ENCODE measurements around the gene PAPPA2.

PAPPA2 gene

GRCh38 chr1:176466514-176466913, 3.5 kb downstream of the PAPPA2 start:
- Mint-ChIP-seq H3K4me3 (no peak overlapping the region), H3K4me1 (ENCODE audit: low read depth) (no peaks in the 10 kb centered on the region), H3K27ac (no peak overlapping the region), H3K9me3 (no peaks in the 10 kb centered on the region), H3K27me3 (ENCODE audit: low read depth) (no peaks in the 10 kb centered on the region), H3K36me3 (ENCODE audit: low read depth) (no peaks in the 10 kb centered on the region)
- no peak for DNase-seq (ENCODE audit: low spot score)

DNA sequence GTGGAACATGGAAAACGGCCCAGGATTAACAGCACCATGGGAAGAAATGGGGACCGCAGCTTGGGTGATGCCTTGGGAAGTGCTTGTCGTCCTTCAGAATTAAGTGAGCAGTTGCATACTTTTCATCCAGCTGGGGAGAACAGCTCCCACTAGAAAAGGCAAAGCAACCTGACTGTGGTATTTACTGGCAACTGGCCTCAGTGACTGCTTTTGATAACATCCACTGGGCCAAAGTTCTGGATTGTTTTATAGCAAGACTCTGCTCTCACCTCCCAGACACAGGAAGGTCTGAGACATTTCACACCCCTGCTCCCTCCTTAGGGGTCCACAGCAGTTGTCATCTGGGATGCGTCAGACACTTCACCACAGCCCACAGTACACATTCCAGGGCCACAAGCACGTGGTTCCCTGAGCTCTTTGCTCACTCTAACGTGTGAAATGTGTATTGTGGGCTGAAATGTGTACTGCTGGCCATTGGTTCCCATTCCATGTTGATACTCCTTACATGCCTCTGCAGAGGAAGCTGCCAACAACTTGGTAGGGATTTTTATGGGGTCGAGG, 6.6 kb downstream of the PAPPA2 start:
- H3K4me1 Mint-ChIP-seq (ENCODE audit: low read depth), result no peaks in the 10 kb centered on the region
- H3K4me3 Mint-ChIP-seq, result no peak overlapping the region
- DNase-seq (ENCODE audit: low spot score), result no peak
- no peaks in the 10 kb centered on the region for H3K36me3 Mint-ChIP-seq (ENCODE audit: low read depth)
- H3K27ac Mint-ChIP-seq, result no peak overlapping the region
- no peaks in the 10 kb centered on the region for H3K9me3 Mint-ChIP-seq
- H3K27me3 Mint-ChIP-seq (ENCODE audit: low read depth), result no peaks in the 10 kb centered on the region

DNA sequence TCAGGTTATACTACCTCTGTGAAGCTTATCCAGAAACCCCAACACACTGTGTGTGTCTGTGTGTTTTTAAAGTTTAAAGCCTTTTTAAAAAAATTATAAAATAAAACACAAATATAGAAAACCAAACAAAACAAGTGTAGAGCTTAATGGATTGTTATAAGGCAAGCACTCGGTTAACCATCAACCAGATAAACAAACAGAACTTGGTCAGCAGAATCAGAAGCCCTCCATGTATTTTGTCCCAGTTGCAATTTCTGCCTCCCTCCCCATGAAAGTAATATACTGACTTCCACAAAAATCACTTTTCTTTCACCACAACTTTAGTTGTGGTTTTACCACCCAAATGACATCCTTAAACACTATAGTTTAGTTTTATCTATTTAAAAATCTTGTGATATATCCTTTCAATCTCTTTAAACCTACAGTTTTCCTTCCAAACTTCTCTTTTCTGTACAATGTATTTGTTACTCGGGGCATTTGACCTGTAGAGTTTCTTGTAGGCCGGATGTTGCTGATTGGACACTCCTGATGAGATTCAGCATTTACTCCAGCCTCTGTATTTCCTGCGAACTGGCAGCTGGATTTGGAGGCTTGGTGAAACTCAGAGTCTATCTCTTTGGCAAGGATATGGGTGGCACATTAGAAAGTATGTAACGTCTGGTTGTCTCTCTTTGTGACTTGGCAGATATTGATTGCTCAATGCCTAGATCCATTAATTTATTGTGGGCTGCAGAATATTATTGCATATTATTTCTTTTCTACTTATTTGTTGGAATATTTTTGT, 8.6 kb downstream of the PAPPA2 start:
- H3K4me3 Mint-ChIP-seq, result no peak overlapping the region
- no peak overlapping the region for H3K27ac Mint-ChIP-seq
- no peaks in the 10 kb centered on the region for H3K9me3 Mint-ChIP-seq
- no peaks in the 10 kb centered on the region for H3K27me3 Mint-ChIP-seq (ENCODE audit: low read depth)
- H3K4me1 Mint-ChIP-seq (ENCODE audit: low read depth), result no peaks in the 10 kb centered on the region
- H3K36me3 Mint-ChIP-seq (ENCODE audit: low read depth), result no peaks in the 10 kb centered on the region
- no peak for DNase-seq (ENCODE audit: low spot score)

DNA sequence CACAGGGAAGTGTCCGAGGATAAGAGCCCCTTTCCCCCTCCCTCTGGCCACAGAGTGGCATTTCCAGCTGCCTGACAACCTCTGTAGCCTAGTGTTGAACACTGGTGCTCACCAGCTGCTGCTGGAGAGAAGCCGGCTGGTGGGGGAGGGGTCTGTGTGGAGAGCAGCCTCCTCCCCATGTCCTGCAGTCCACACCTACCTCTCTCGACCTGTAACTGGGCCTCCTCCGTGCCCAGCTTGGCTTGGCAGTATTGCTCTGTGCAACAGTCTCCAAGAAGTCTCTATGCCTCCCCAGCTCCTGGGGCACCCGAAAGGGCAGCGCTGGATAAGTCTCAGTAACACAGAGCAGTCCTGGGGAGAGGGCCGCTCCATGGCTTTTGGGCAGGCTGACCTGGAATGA, 17.0 kb downstream of the PAPPA2 start:
- Mint-ChIP-seq H3K27ac (no peak overlapping the region), H3K4me1 (ENCODE audit: low read depth) (no peaks in the 10 kb centered on the region), H3K27me3 (ENCODE audit: low read depth) (no peaks in the 10 kb centered on the region), H3K4me3 (no peak overlapping the region), H3K36me3 (ENCODE audit: low read depth) (no peaks in the 10 kb centered on the region), H3K9me3 (no peaks in the 10 kb centered on the region)
- DNase-seq (ENCODE audit: low spot score), result no peak

- H3K27ac Mint-ChIP-seq, result no peak overlapping the region
- no peak overlapping the region for H3K4me3 Mint-ChIP-seq
- no peaks in the 10 kb centered on the region for H3K9me3 Mint-ChIP-seq
- no peaks in the 10 kb centered on the region for H3K36me3 Mint-ChIP-seq (ENCODE audit: low read depth)
- no peaks in the 10 kb centered on the region for H3K4me1 Mint-ChIP-seq (ENCODE audit: low read depth)
- no peaks in the 10 kb centered on the region for H3K27me3 Mint-ChIP-seq (ENCODE audit: low read depth)
- no peak for DNase-seq (ENCODE audit: low spot score)
Observed at GRCh38 chr1:176480750-176481149, 17.8 kb downstream of the PAPPA2 start.

GRCh38 chr1:176485083-176485482, 22.1 kb downstream of the PAPPA2 start:
- H3K27ac Mint-ChIP-seq, result no peak overlapping the region
- no peaks in the 10 kb centered on the region for H3K36me3 Mint-ChIP-seq (ENCODE audit: low read depth)
- no peaks in the 10 kb centered on the region for H3K27me3 Mint-ChIP-seq (ENCODE audit: low read depth)
- DNase-seq (ENCODE audit: low spot score), result no peak
- H3K4me3 Mint-ChIP-seq, result no peak overlapping the region
- no peaks in the 10 kb centered on the region for H3K4me1 Mint-ChIP-seq (ENCODE audit: low read depth)
- H3K9me3 Mint-ChIP-seq, result no peaks in the 10 kb centered on the region

DNA sequence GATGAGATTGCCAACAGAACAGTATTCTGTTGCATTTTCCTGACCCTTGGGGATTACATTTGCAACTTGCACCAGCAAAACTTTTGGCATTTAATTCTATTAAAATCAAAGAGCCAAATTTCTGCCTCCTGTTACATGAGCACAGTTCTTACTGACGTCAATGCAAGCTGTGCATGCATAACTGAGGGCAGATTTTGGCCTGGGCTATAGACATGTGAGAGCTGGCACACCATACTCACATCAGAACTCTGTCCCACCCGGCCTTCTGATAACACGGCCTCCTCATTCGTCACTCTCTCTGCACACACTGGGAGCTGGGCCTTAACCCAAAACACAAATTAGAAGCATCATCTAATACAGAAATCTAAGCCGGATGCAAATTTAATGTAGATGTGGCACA, 31.5 kb downstream of the PAPPA2 start:
- Mint-ChIP-seq H3K4me1 (ENCODE audit: low read depth) (no peaks in the 10 kb centered on the region), H3K27me3 (ENCODE audit: low read depth) (no peaks in the 10 kb centered on the region), H3K4me3 (no peak overlapping the region), H3K36me3 (ENCODE audit: low read depth) (no peaks in the 10 kb centered on the region), H3K9me3 (no peaks in the 10 kb centered on the region), H3K27ac (no peak overlapping the region)
- no peak for DNase-seq (ENCODE audit: low spot score)

GRCh38 chr1:176499671-176500070, 36.7 kb downstream of the PAPPA2 start:
- H3K4me1 Mint-ChIP-seq (ENCODE audit: low read depth), result no peaks in the 10 kb centered on the region
- no peaks in the 10 kb centered on the region for H3K9me3 Mint-ChIP-seq
- H3K36me3 Mint-ChIP-seq (ENCODE audit: low read depth), result no peaks in the 10 kb centered on the region
- H3K27me3 Mint-ChIP-seq (ENCODE audit: low read depth), result no peaks in the 10 kb centered on the region
- no peak overlapping the region for H3K4me3 Mint-ChIP-seq
- DNase-seq (ENCODE audit: low spot score), result no peak
- H3K27ac Mint-ChIP-seq, result no peak overlapping the region

- Mint-ChIP-seq H3K9me3 (no peaks in the 10 kb centered on the region), H3K4me3 (no peak overlapping the region), H3K27ac (no peak overlapping the region), H3K4me1 (ENCODE audit: low read depth) (no peaks in the 10 kb centered on the region), H3K36me3 (ENCODE audit: low read depth) (no peaks in the 10 kb centered on the region), H3K27me3 (ENCODE audit: low read depth) (no peaks in the 10 kb centered on the region)
- DNase-seq (ENCODE audit: low spot score), result no peak
Observed at GRCh38 chr1:176501599-176501998, 38.6 kb downstream of the PAPPA2 start.

- H3K27ac Mint-ChIP-seq, result no peak overlapping the region
- H3K9me3 Mint-ChIP-seq, result no peaks in the 10 kb centered on the region
- H3K27me3 Mint-ChIP-seq (ENCODE audit: low read depth), result no peaks in the 10 kb centered on the region
- H3K4me3 Mint-ChIP-seq, result no peak overlapping the region
- no peak for DNase-seq (ENCODE audit: low spot score)
- H3K4me1 Mint-ChIP-seq (ENCODE audit: low read depth), result no peaks in the 10 kb centered on the region
- H3K36me3 Mint-ChIP-seq (ENCODE audit: low read depth), result no peaks in the 10 kb centered on the region
Observed at GRCh38 chr1:176504848-176505553, 42.0 kb downstream of the PAPPA2 start.

- Mint-ChIP-seq H3K9me3 (no peaks in the 10 kb centered on the region), H3K36me3 (ENCODE audit: low read depth) (no peaks in the 10 kb centered on the region), H3K27ac (no peak overlapping the region), H3K4me1 (ENCODE audit: low read depth) (no peaks in the 10 kb centered on the region), H3K4me3 (no peak overlapping the region), H3K27me3 (ENCODE audit: low read depth) (no peaks in the 10 kb centered on the region)
- DNase-seq (ENCODE audit: low spot score), result no peak
Observed at GRCh38 chr1:176512966-176513365, 50.0 kb downstream of the PAPPA2 start.

DNA sequence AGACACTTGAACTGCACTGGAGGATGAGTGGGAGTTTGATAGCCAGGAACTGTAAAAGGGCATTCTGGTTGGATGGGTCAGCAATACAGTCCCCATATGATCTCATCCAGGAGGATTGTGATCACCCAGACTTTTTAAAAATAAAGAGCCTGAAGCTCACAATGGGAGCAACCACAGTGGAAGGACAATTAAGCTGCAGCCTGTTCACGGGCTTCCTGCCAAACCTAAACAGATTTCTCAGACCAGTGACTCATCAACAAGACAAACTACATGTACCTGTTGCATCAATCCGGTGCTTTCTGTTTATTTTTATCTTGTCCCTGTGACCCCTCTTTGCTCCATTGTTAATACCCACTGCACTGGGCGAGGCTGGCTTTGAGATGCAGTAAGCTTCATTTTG, 52.3 kb downstream of the PAPPA2 start:
- Mint-ChIP-seq H3K4me3 (no peak overlapping the region), H3K4me1 (ENCODE audit: low read depth) (no peaks in the 10 kb centered on the region), H3K27me3 (ENCODE audit: low read depth) (no peaks in the 10 kb centered on the region), H3K9me3 (no peaks in the 10 kb centered on the region), H3K36me3 (ENCODE audit: low read depth) (no peaks in the 10 kb centered on the region), H3K27ac (no peak overlapping the region)
- DNase-seq (ENCODE audit: low spot score), result no peak

GRCh38 chr1:176517484-176517883, 54.5 kb downstream of the PAPPA2 start:
- H3K9me3 Mint-ChIP-seq, result no peaks in the 10 kb centered on the region
- H3K36me3 Mint-ChIP-seq (ENCODE audit: low read depth), result no peaks in the 10 kb centered on the region
- H3K27ac Mint-ChIP-seq, result no peak overlapping the region
- H3K4me3 Mint-ChIP-seq, result no peak overlapping the region
- no peaks in the 10 kb centered on the region for H3K27me3 Mint-ChIP-seq (ENCODE audit: low read depth)
- no peaks in the 10 kb centered on the region for H3K4me1 Mint-ChIP-seq (ENCODE audit: low read depth)
- no peak for DNase-seq (ENCODE audit: low spot score)

DNA sequence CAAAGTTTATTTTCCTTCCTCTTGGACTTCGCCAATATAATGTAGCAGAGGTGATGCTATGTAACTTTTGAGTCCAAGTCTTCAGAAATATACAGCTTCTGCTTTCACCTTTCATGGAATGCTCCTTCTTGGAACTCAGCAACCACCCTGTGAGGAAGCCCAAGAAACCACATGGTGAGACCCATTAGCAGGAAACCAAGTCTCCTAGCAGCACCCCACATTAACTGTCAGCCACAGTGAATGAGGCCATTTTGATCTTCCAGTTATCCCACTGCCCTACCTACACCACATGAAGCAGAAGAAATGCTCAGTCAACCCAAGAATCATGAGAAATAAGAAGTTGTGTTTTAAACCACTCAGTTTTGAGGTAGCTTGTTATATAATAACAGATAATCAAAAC, 58.2 kb downstream of the PAPPA2 start:
- Mint-ChIP-seq H3K4me3 (no peak overlapping the region), H3K4me1 (ENCODE audit: low read depth) (no peaks in the 10 kb centered on the region), H3K9me3 (no peaks in the 10 kb centered on the region), H3K27ac (no peak overlapping the region), H3K36me3 (ENCODE audit: low read depth) (no peaks in the 10 kb centered on the region), H3K27me3 (ENCODE audit: low read depth) (no peaks in the 10 kb centered on the region)
- no peak for DNase-seq (ENCODE audit: low spot score)
